Activated T-cell treated with anti-CD3 and anti-CD28 coated beads for 4 hours (primary cell): ENCODE results near the gene DPYD.
"Not testable (repeated sequence)": the region's sequence is repeated elsewhere in the genome, so short reads cannot be mapped to it uniquely, and the experiment has no call there.

ENCODE experiments used
- DNase-seq: peaks from one replicate; pipeline ENCODE4 v3.0.0-alpha.2; 2020

Gene DPYD

GRCh38 chr1:97350241-97350640, 570.6 kb downstream of the DPYD start:
- no peak for DNase-seq

GRCh38 chr1:97349794-97350193, 571.0 kb downstream of the DPYD start:
- DNase-seq = not testable (repeated sequence)

- DNase-seq = no peak
Measured at GRCh38 chr1:97348599-97349265, 572.1 kb downstream of the DPYD start.

- no peak for DNase-seq
Measured at GRCh38 chr1:97340951-97341350, 579.9 kb downstream of the DPYD start.

- DNase-seq = no peak
Measured at GRCh38 chr1:97338347-97338746, 582.5 kb downstream of the DPYD start.

- no peak for DNase-seq
Measured at GRCh38 chr1:97337250-97338030, 583.4 kb downstream of the DPYD start.

- no peak for DNase-seq
Measured at GRCh38 chr1:97334454-97334853, 586.4 kb downstream of the DPYD start.

- no peak for DNase-seq
Measured at GRCh38 chr1:97332716-97333115, 588.1 kb downstream of the DPYD start.

GRCh38 chr1:97331165-97331564, 589.7 kb downstream of the DPYD start:
- DNase-seq = no peak

- no peak for DNase-seq
Measured at GRCh38 chr1:97314685-97315084, 606.1 kb downstream of the DPYD start.

- DNase-seq = no peak
Measured at GRCh38 chr1:97308131-97308530, 612.7 kb downstream of the DPYD start.

GRCh38 chr1:97307568-97307967, 613.3 kb downstream of the DPYD start:
- no peak for DNase-seq

- DNase-seq = no peak
Measured at GRCh38 chr1:97307151-97307550, 613.7 kb downstream of the DPYD start.

- DNase-seq = no peak
Measured at GRCh38 chr1:97306504-97306903, 614.3 kb downstream of the DPYD start.

GRCh38 chr1:97304366-97304765, 616.5 kb downstream of the DPYD start:
- DNase-seq = no peak

- no peak for DNase-seq
Measured at GRCh38 chr1:97298966-97299365, 621.9 kb downstream of the DPYD start.

GRCh38 chr1:97297611-97298010, 623.2 kb downstream of the DPYD start:
- DNase-seq = no peak

GRCh38 chr1:97281962-97282361, 638.9 kb downstream of the DPYD start:
- DNase-seq = no peak

GRCh38 chr1:97277891-97278654, 642.8 kb downstream of the DPYD start:
- no peak for DNase-seq

- no peak for DNase-seq
Measured at GRCh38 chr1:97271916-97272788, 648.7 kb downstream of the DPYD start.

GRCh38 chr1:97270508-97271307, 650.1 kb downstream of the DPYD start:
- no peak for DNase-seq

- no peak for DNase-seq
Measured at GRCh38 chr1:97265630-97266029, 655.2 kb downstream of the DPYD start.
